Neural progenitor cell (in vitro differentiated cells): ENCODE measurements around the gene TMEM204. TPM values are rescaled to one million over a fixed set of nuclear protein-coding genes. Genes with fewer than 3 reads are reported as not detected.

Source experiments
- DNase-seq: peaks from one replicate; pipeline ENCODE4 v3.0.0-alpha.2; 2016; ENCODE audit warnings: low spot score
- H2AFZ ChIP-seq: fragments of 200-600 bp; sonication (generic); replicated peaks from 2 replicates; pipeline ENCODE4 v1.6.1; 2016; ENCODE audit warnings: antibody characterized with exemption
- H3F3A ChIP-seq: fragments of 200-600 bp; sonication (generic); 2 replicates; pipeline ENCODE4 v1.6.1; 2016; ENCODE audit warnings: antibody characterized with exemption, low read depth
- H3K27ac ChIP-seq: fragments of 200-600 bp; sonication (generic); 2 replicates; pipeline ENCODE4 v1.5.1; 2016; ENCODE audit warnings: mild to moderate bottlenecking
- H3K27me3 ChIP-seq: fragments of 200-600 bp; sonication (generic); 2 replicates; pipeline ENCODE4 v1.6.1; 2016; ENCODE audit warnings: mild to moderate bottlenecking, moderate library complexity
- H3K36me3 ChIP-seq: fragments of 200-600 bp; sonication (generic); 2 replicates; pipeline ENCODE4 v1.5.1; 2016
- H3K4me1 ChIP-seq: fragments of 200-600 bp; sonication (generic); 2 replicates; pipeline ENCODE4 v1.6.1; 2016; ENCODE audit warnings: mixed run types
- H3K4me2 ChIP-seq: fragments of 200-600 bp; sonication (generic); 2 replicates; pipeline ENCODE4 v1.6.1; 2016
- H3K4me3 ChIP-seq: fragments of 200-600 bp; sonication (generic); 2 replicates; pipeline ENCODE4 v1.5.1; 2016
- H3K79me2 ChIP-seq: fragments of 200-600 bp; sonication (generic); 2 replicates; pipeline ENCODE4 v1.6.1; 2016; ENCODE audit warnings: low read depth
- H3K9ac ChIP-seq: fragments of 200-600 bp; sonication (generic); 2 replicates; pipeline ENCODE4 v1.6.1; 2016
- H3K9me3 ChIP-seq: fragments of 200-600 bp; sonication (generic); 2 replicates; pipeline ENCODE4 v1.5.1; 2016; ENCODE audit warnings: low read depth
- H4K20me1 ChIP-seq: fragments of 200-600 bp; sonication (generic); 2 replicates; pipeline ENCODE4 v1.6.1; 2016; ENCODE audit warnings: low read depth
- H3K27ac Mint-ChIP-seq: 3 replicates; pipeline ENCODE4 v1.8.0; 2021; ENCODE audit warnings: mixed read lengths
- H3K27me3 Mint-ChIP-seq: 2 replicates; pipeline ENCODE4 v1.8.0; 2022; ENCODE audit warnings: low read depth, mild to moderate bottlenecking, inconsistent platforms, moderate library complexity, mixed read lengths; ENCODE audit not compliant: insufficient read depth
- H3K36me3 Mint-ChIP-seq: 3 replicates; pipeline ENCODE4 v1.8.0; 2021; ENCODE audit warnings: mixed read lengths
- H3K4me1 Mint-ChIP-seq: 3 replicates; pipeline ENCODE4 v1.8.0; 2021; ENCODE audit warnings: mixed read lengths
- H3K4me3 Mint-ChIP-seq: 3 replicates; pipeline ENCODE4 v1.8.0; 2021; ENCODE audit warnings: mild to moderate bottlenecking, moderate library complexity, mixed read lengths
- H3K9me3 Mint-ChIP-seq: 3 replicates; pipeline ENCODE4 v1.8.0; 2020; ENCODE audit warnings: mixed read lengths
- CTCF ChIP-seq: fragments of 200-600 bp; sonication (generic); IDR thresholded peaks from 2 replicates; pipeline ENCODE4 v1.5.1; 2017; ENCODE audit warnings: antibody characterized with exemption, mild to moderate bottlenecking
- EZH2 ChIP-seq: fragments of 200-600 bp; sonication (generic); IDR thresholded peaks from 2 replicates; pipeline ENCODE4 v1.6.1; 2017; ENCODE audit warnings: antibody characterized with exemption, mild to moderate bottlenecking, moderate library complexity
- EZH2phosphoT487 ChIP-seq: fragments of 200-600 bp; sonication (generic); IDR thresholded peaks from 2 replicates; pipeline ENCODE4 v1.6.1; 2017; ENCODE audit warnings: antibody characterized with exemption
- total RNA-seq: library from RNA; depleted of rRNA; stranded (reverse); fragments of >200 nt; gene quantifications from 2 replicates; pipeline ENCODE4 v1.2.3, GENCODE V29; 2015; ENCODE audit warnings: low replicate concordance

Gene TMEM204
- total RNA-seq, 1 donor from 2014 or later = not detected

- no peaks in the 10 kb centered on the region for H3K9me3 Mint-ChIP-seq
- no peaks in the 10 kb centered on the region for H3K36me3 ChIP-seq
- H3K4me2 ChIP-seq = no peak overlapping the region
- no peaks in the 10 kb centered on the region for H3F3A ChIP-seq
- peak overlapping the region; percentile 79 for H3K27ac Mint-ChIP-seq
- H3K9me3 ChIP-seq = no peaks in the 10 kb centered on the region
- H3K4me1 ChIP-seq = no peaks in the 10 kb centered on the region
- H3K27me3 ChIP-seq = no peaks in the 10 kb centered on the region
- no peak overlapping the region for H2AFZ ChIP-seq
- TF ChIP-seq CTCF (no peak), EZH2phosphoT487 (no peak), EZH2 (no peak)
- no peak overlapping the region for H3K9ac ChIP-seq
- H4K20me1 ChIP-seq = no peaks in the 10 kb centered on the region
- no peak overlapping the region for H3K27ac ChIP-seq
- H3K4me1 Mint-ChIP-seq = no peaks in the 10 kb centered on the region
- H3K4me3 Mint-ChIP-seq = no peak overlapping the region
- DNase-seq = no peak
- H3K27me3 Mint-ChIP-seq = peaks cover 3% of the 10 kb centered on the region
- no peaks in the 10 kb centered on the region for H3K79me2 ChIP-seq
- no peak overlapping the region for H3K4me3 ChIP-seq
- H3K36me3 Mint-ChIP-seq = peaks cover 7% of the 10 kb centered on the region
Observed at GRCh38 chr16:1505912-1506311, 27.6 kb upstream of the TMEM204 start.

GRCh38 chr16:1506494-1507213 is 26.8 kb upstream of the TMEM204 start:
- Histone ChIP-seq H3K9ac (no peak overlapping the region), H2AFZ (no peak overlapping the region), H3F3A (no peaks in the 10 kb centered on the region), H3K4me3 (no peak overlapping the region), H3K27ac (no peak overlapping the region), H3K36me3 (no peaks in the 10 kb centered on the region), H4K20me1 (no peaks in the 10 kb centered on the region), H3K9me3 (no peaks in the 10 kb centered on the region), H3K79me2 (no peaks in the 10 kb centered on the region), H3K27me3 (no peaks in the 10 kb centered on the region), H3K4me2 (no peak overlapping the region), H3K4me1 (no peaks in the 10 kb centered on the region)
- Mint-ChIP-seq H3K36me3 (peaks cover 10% of the 10 kb centered on the region), H3K4me3 (no peak overlapping the region), H3K4me1 (no peaks in the 10 kb centered on the region), H3K27ac (no peak overlapping the region), H3K9me3 (no peaks in the 10 kb centered on the region), H3K27me3 (peaks cover 3% of the 10 kb centered on the region)
- TF ChIP-seq EZH2phosphoT487 (no peak), CTCF (no peak), EZH2 (no peak)
- DNase-seq = no peak

GRCh38 chr16:1508494-1509187 is 24.8 kb upstream of the TMEM204 start:
- H3K4me1 ChIP-seq = no peaks in the 10 kb centered on the region
- H3K4me2 ChIP-seq = no peak overlapping the region
- DNase-seq = no peak
- Mint-ChIP-seq H3K27ac (no peak overlapping the region), H3K9me3 (peaks cover 2% of the 10 kb centered on the region), H3K4me1 (no peaks in the 10 kb centered on the region), H3K27me3 (peaks cover 3% of the 10 kb centered on the region), H3K4me3 (no peak overlapping the region), H3K36me3 (peaks cover 9% of the 10 kb centered on the region)
- no peak overlapping the region for H3K9ac ChIP-seq
- H3K27me3 ChIP-seq = no peaks in the 10 kb centered on the region
- TF ChIP-seq EZH2 (no peak), EZH2phosphoT487 (no peak), CTCF (no peak)
- no peaks in the 10 kb centered on the region for H3K79me2 ChIP-seq
- H3K27ac ChIP-seq = no peak overlapping the region
- H3K36me3 ChIP-seq = no peaks in the 10 kb centered on the region
- no peaks in the 10 kb centered on the region for H4K20me1 ChIP-seq
- no peak overlapping the region for H3K4me3 ChIP-seq
- no peaks in the 10 kb centered on the region for H3K9me3 ChIP-seq
- no peak overlapping the region for H2AFZ ChIP-seq
- peaks cover 5% of the 10 kb centered on the region for H3F3A ChIP-seq
